ENCODE measurements around the gene ZFYVE1.
"Not testable (repeated sequence)": the region's sequence is repeated elsewhere in the genome, so short reads cannot be mapped to it uniquely, and the experiment has no call there.

Gene ZFYVE1

DNA sequence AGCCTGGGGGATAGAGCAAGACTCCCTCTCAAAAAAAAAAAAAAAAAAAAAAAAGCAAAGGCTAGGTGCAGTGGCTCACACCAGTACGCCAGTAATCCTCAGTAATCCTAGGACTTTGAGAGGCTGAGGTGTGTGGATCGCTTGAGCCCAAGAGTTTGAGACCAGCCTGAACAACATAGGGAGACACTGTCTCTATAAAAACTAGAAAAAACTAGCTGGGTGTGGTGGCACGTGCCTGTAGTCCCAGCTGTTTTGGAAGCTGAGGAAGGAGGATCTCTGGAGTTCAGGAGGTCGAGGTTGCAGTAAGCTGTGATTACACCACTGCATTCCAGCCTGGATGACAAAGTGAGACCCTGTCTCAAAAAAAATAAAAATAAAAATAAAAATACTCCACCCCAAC is 22.5 kb upstream of the ZFYVE1 start:
- TF ChIP-seq, protein P1, sequence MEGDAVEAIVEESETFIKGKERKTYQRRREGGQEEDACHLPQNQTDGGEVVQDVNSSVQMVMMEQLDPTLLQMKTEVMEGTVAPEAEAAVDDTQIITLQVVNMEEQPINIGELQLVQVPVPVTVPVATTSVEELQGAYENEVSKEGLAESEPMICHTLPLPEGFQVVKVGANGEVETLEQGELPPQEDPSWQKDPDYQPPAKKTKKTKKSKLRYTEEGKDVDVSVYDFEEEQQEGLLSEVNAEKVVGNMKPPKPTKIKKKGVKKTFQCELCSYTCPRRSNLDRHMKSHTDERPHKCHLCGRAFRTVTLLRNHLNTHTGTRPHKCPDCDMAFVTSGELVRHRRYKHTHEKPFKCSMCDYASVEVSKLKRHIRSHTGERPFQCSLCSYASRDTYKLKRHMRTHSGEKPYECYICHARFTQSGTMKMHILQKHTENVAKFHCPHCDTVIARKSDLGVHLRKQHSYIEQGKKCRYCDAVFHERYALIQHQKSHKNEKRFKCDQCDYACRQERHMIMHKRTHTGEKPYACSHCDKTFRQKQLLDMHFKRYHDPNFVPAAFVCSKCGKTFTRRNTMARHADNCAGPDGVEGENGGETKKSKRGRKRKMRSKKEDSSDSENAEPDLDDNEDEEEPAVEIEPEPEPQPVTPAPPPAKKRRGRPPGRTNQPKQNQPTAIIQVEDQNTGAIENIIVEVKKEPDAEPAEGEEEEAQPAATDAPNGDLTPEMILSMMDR (IDR thresholded peaks at IDR 0.05; ENCODE audit: insufficient read depth, missing control alignments): no peak
- no peak for FAIRE-seq
- no peak for DNase-seq (ENCODE audit: insufficient read length, low spot score)

DNA sequence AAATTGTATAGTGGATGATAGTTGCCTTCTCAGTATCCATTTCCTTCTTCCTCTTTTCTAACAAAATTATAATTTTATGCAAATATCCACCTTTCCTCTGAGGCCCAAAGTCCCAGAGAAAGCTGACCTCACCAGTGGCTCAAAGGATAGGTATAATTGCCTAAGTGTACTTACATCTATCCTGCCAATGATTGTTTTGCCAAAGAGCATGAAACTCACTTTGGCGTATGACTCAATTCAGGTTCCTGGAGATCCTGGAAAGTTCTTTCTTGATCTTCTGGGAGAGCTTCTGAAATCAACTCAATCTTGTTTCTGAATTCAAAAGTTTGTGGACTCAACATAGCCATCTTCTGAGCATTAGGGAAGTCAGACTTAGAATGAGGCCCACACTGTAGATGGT is 20.9 kb upstream of the ZFYVE1 start:
- DNase-seq (ENCODE audit: insufficient read length, low spot score) (no peak), FAIRE-seq (no peak)

DNA sequence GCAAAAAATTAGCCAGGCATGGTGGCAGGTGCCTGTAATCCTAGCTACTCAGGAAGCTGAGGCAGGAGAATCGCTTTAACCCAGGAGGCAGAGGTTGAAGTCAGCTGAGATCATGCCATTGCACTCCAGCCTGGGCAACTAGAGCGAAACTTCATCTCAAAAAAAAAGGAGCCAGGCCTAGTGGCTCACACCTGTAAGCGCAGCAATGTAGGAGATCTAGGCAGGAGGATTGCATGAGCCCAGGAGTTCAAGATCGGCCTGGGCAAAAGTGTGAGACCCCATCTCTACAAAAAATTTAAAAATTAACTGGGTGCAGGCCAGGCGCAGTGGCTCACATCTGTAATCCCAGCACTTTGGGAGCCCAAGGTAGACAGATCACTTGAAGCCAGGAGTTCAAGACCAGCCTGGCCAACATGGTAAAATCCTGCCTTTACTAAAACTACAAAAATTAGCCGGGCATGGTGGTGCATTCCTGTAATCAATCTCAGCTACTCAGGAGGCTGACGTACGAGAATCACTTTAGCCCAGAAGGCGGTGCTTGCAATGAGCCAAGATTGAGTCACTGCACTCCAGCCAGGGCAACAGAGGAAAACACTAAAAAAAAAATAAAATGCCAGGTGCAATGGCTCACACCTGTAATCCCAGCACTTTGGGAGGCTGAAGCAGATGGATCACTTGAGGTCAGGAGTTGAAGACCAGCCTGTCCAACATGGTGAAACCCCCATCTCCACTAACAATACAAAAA is 10.0 kb upstream of the ZFYVE1 start:
- FAIRE-seq; DNase-seq (ENCODE audit: insufficient read length, low spot score): not testable (repeated sequence)

More for the DNA sequence above, 20.9 kb upstream of the ZFYVE1 start:
- TF ChIP-seq, protein P1 (IDR thresholded peaks at IDR 0.05; ENCODE audit: insufficient read depth, missing control alignments): no peak

DNA sequence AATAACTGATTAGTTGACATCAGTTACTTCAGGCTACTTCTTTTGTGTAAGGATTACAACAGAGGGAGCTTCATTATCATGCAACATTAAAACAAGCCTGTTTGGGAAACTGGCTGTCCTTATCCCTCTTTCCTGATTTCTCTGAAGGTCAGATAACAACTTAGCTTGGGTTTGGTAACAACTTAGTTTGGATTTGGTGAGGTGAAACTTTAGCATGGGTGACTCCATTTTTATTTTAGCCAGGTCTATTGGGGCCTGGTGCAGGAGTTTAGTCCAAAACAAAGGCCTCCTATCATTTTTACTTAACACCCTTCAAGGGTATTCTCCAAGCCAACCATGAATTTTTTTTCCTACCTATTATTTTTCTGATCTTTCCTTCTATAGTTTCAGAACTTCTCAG is 1.1 kb upstream of the ZFYVE1 start:
- TF ChIP-seq, protein P1 (IDR thresholded peaks at IDR 0.05; ENCODE audit: insufficient read depth, missing control alignments): no peak
- DNase-seq (ENCODE audit: insufficient read length, low spot score) (no peak), FAIRE-seq (no peak)

DNA sequence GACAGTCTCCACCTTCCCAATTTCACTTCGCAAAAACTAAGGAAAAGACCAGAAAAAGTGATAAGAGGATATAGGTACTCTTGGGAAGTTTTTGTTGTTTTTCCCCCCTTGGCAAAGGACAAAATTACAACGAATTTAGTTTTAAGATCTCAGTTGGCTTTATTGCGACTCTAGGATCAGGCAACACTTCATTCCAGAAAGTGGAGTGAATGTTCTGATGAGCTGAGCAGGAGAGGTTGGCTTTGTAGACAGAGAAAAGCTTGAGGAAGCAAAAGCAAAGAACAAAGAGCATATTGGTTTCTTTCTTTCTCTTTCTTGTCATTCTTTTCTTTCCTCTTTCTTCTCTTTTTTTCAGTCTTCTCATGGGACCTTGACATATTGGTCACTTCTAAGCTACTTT is 640 bp upstream of the ZFYVE1 start:
- FAIRE-seq (no peak), DNase-seq (ENCODE audit: insufficient read length, low spot score) (no peak)
- TF ChIP-seq, protein P1 (IDR thresholded peaks at IDR 0.05; ENCODE audit: insufficient read depth, missing control alignments): no peak

DNA sequence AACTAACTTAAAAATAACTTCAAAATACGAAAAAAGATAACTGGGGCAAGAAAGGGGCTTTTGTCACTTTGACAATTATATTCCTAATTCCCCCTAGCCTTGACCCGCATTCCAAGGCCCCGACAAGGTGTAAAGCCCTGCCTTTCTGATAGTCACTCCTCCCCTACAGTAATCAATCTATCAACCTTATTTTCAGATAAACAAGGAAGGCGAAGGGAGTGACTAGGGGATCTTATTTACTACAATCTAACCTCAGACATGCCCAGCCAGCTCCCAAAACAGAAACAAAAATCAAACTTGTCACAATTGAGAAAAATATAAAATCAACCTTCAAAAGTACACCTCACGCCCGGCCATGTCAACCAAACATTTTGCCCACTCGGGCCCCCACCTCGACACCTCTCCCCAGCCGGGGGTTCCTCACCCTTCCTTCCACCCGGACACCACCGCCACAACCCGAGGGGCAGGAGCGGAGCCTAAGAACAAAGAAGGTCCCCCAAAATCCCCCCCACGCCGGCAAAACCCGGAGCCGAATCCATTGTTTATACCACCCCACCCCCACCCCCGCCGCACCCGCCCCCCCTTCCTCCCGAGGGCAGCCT is 562 bp downstream of the ZFYVE1 start:
- FAIRE-seq (no peak), DNase-seq (ENCODE audit: insufficient read length, low spot score) (no peak)
- TF ChIP-seq, protein P1 (IDR thresholded peaks at IDR 0.05; ENCODE audit: insufficient read depth, missing control alignments): no peak

DNA sequence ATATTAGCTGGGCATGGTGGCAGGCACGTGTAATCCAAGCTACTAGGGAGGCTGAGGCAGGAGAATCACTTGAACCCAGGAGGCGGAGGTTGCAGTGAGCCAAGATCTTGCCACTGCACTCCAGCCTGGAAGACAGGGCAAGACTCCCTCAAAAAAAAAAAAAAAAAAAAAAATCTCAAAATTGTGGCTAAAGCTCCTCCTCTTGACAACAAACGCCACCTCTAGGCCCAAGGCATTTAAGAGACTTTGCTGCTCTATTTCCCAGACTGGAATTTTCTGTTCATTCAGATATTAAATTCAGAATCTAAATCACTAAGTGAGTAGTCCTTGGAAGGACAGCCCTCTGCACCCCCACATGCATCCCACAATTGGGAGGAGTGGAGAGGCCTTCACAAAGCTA is 1.4 kb downstream of the ZFYVE1 start:
- FAIRE-seq (no peak), DNase-seq (ENCODE audit: insufficient read length, low spot score) (no peak)
- TF ChIP-seq, protein P1 (IDR thresholded peaks at IDR 0.05; ENCODE audit: insufficient read depth, missing control alignments): no peak

All from D721Med (cell line).